ENCODE results near the gene MND1.
"Not testable (repeated sequence)": the region's sequence is repeated elsewhere in the genome, so short reads cannot be mapped to it uniquely, and the experiment has no call there.

MND1 gene

GRCh38 chr4:153407906-153408305 is 63.4 kb downstream of the MND1 start:
- no peak for ATAC-seq

DNA sequence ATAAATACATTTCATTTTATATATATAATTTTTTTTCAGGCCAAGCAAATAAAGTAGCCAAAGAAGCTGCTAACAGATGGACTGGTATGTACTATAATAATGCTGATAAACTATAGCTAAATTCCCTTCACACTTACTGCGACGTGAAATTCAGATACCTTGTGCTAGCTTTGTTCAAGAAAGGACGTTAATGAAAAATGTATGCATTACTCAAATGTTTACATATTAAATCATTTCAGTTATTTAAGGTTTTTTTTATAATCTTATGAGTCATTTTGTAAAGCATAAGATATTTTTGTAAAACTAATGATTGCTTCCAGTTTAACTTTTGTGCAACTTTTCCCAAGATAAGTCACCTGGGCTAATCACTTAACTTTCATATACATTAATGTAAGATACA is 64.4 kb downstream of the MND1 start:
- no peak for ATAC-seq

DNA sequence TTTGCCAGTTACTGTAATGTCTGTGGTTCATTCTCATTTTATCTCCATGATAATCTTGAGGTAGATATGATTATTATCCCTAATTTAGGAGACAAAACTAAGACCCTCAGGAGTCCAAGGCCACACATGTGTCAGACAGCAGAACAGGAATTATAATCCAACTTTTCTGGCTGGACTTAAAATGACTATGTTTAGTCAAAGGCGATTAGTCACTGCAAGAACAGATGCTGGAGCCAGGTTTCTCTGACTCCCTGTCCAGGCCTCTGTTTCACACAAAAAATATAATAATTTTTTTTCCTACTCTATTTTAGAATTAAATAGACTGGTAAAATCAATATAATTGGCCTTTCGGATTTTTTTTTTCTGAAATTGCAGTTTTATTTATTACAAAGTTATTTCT is 64.9 kb downstream of the MND1 start:
- no peak for ATAC-seq

GRCh38 chr4:153409924-153410501 is 65.5 kb downstream of the MND1 start:
- no peak for ATAC-seq

GRCh38 chr4:153413842-153414241 is 69.4 kb downstream of the MND1 start:
- no peak for ATAC-seq

- ATAC-seq, result not testable (repeated sequence)
Observed at GRCh38 chr4:153416456-153416855, 72.0 kb downstream of the MND1 start.

GRCh38 chr4:153418121-153418520 is 73.6 kb downstream of the MND1 start:
- no peak for ATAC-seq

DNA sequence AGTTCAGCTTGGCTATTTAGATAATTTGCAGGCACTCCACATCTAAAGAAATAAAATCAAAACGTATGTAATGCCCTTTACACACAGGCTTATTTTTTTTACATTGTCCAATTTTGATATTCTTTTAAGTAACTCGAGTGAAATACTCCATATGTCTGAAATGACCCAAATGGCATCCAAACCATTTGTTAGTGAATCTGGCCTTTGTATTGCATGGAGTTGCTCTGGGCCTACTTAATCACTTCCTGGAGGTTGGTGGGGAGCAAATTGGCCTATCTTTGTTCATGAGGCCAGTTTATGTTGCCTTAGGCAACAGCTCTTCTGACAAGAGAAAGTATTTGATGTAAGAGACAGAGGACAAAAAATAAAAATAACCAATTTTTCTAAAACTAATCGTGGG is 74.1 kb downstream of the MND1 start:
- no peak for ATAC-seq

DNA sequence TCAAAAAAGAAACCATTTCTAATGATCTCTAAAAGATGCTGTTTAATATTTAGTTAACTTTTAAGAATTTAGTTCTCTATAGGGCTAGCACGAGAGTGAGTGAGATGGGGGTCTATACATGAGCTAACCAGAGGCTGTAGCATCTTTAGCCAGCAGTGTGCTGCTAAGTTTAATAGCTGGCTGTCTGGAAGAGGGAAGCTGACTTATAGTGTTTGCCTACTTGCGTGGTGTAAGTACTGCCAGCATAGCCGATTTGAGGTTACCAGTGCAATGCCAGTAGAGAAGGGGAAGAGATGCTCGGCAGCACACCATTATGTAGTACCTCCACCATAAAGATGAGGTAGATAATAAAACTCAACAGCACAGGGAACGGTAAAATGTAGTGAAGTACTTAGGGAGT is 74.5 kb downstream of the MND1 start:
- ATAC-seq, result no peak

- ATAC-seq, result no peak
Observed at GRCh38 chr4:153419673-153420278, 75.3 kb downstream of the MND1 start.

- ATAC-seq, result no peak
Observed at GRCh38 chr4:153420361-153420760, 75.9 kb downstream of the MND1 start.

- peak; percentile 84 to 90 for ATAC-seq
Observed at GRCh38 chr4:153421941-153422340, 77.5 kb downstream of the MND1 start.

- peak; percentile 34 to 49 for ATAC-seq
Observed at GRCh38 chr4:153426207-153426885, 81.9 kb downstream of the MND1 start.

DNA sequence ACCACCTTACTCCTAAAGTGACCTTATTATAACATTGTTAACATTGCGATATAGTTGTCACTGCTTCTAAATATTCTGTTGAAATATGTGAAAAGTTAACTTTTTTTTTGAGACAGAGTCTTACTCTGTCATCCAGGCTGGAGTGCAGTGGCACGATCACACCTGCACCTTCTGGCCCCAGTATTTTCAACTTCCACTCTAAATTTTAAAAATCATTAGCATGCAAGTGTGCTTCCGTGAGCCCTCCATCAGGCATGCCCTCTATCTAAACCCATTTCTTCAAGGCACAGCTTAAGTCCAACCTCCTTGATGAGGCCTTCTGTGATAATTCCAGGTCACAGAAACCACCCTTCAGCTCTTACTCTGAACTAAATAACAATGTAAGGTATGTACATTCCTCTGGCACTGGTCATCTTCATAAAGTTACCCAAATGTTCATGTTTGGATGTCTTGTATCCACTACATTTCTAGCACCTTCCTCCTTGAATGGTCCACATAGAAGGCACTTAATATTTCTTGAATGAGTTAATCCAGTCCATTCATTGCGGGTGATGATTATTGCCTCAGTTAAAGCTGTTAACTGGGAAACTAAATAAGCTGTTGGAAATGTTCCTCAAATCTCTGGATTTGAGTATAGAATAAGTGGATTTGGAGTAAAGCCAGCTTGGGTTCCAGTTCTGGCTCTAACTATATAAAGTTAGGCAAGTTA is 83.0 kb downstream of the MND1 start:
- no peak for ATAC-seq

- no peak for ATAC-seq
Observed at GRCh38 chr4:153428941-153429475, 84.5 kb downstream of the MND1 start.

GRCh38 chr4:153432965-153433753 is 88.7 kb downstream of the MND1 start:
- ATAC-seq, result peak; percentile 67 to 78

GRCh38 chr4:153433754-153434105 is 89.2 kb downstream of the MND1 start:
- no peak for ATAC-seq

DNA sequence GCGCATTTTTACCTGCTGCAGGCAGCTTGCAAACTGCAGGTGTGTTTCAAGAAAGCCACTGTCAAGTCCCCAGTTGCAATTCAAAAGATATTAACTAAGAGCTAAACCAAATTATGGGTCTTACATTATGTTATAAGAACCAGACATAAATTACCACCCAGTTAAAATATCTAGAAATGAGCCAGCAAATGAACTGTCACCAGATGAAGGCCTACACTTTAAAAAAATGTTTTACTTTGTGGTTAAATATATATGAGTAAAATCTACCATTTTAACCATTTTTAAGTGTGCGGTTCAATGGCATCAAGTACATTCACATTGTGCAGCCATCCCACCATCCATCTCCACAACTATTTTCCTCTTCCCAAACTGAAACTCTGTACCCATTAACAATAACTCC is 89.7 kb downstream of the MND1 start:
- peak; percentile 53 to 62 for ATAC-seq

DNA sequence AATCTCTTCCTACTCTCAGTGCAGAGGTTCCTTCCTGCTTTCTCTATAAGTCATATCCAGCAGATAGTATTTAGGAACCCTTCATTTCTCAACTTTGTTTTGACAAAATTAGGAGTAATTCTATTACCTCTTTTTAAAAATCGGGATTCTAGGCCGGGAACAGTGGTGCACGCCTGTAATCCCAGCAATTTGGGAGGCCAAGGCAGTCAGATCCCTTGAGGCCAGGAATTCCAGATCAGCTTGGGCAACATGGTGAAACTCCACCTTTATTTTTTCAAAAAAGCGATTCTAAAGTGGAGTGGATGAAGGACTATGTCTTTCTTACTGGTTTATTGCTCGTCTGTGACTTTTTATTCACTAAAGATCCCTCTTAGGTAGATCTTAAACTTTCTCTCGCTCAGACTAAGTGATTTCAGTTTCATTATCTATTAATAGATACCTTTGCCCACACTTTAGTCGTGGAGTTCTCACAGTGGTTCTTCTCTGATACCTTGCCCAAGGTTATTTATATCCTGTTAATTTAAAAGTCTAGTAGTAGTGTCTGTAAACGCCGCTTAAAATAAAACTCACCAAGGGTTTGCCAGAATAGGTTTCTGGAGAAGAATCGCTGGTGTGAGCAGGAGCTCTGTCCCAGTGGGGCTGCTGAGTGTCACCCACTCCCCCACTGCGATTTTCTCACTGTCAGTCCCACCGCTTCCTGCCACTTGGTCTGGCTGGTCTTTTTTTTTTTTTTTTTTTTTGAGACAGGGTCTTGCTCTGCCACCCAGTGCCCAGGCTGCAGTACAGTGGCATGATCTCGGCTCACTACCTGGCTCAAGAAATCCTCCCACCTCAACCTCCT is 94.6 kb downstream of the MND1 start:
- peak; percentile 86 to 93 for ATAC-seq

DNA sequence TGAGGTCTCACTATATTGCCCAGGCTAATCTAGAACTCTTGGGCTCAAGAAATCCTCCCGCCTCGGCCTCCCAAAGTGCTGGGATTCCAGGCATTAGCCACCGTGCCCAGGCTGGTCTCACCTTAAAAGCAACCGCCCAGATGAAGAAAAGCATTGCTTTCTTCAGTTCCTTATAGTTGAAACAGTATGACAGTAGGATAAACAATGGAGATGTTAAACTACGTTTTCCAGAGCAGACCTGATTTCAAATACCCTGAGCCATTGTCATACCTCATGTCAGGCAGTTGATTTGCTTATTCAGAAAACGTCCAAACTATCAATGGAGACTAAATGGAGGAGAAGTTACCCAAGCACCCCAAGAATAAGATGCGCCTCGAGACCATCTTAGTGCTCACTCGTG is 95.3 kb downstream of the MND1 start:
- ATAC-seq, result no peak

GRCh38 chr4:153440475-153440874 is 96.0 kb downstream of the MND1 start:
- no peak for ATAC-seq
